SJCRH30 (cell line): ENCODE data around the gene TBXAS1. TPM values are rescaled to one million over a fixed set of nuclear protein-coding genes. Genes with fewer than 3 reads are reported as not detected.
A peak's percentile ranks its signal among the peaks of the same experiment; 100 is the strongest.
"Not testable (repeated sequence)": the region's sequence is repeated elsewhere in the genome, so short reads cannot be mapped to it uniquely, and the experiment has no call there.

ENCODE experiments used
- DNase-seq, 2 experiments: peaks; one replicate each; pipeline ENCODE4 v3.0.0-alpha.2; 2015 to 2020
- H3K27ac ChIP-seq: fragments of 250-450 bp; sonication (Bioruptor Pico); 2 replicates; pipeline ENCODE4 v1.5.1; 2020; ENCODE audit warnings: mild to moderate bottlenecking, moderate library complexity
- H3K27me3 ChIP-seq: fragments of 250-450 bp; sonication (Bioruptor Pico); 2 replicates; pipeline ENCODE4 v1.5.1; 2020; ENCODE audit warnings: mild to moderate bottlenecking, moderate library complexity
- H3K36me3 ChIP-seq: fragments of 250-450 bp; sonication (Bioruptor Pico); 2 replicates; pipeline ENCODE4 v1.5.1; 2020; ENCODE audit warnings: mild to moderate bottlenecking, moderate library complexity
- H3K4me1 ChIP-seq: fragments of 250-450 bp; sonication (Bioruptor Pico); 2 replicates; pipeline ENCODE4 v1.5.1; 2020; ENCODE audit warnings: mild to moderate bottlenecking, moderate library complexity
- H3K4me3 ChIP-seq: fragments of 250-450 bp; sonication (Bioruptor Pico); 2 replicates; pipeline ENCODE4 v1.5.1; 2020; ENCODE audit warnings: mild to moderate bottlenecking, moderate library complexity
- H3K9me3 ChIP-seq: fragments of 250-450 bp; sonication (Bioruptor Pico); replicated peaks from 2 replicates; pipeline ENCODE4 v1.5.1; 2020; ENCODE audit warnings: mild to moderate bottlenecking, moderate library complexity
- total RNA-seq: library from RNA; depleted of rRNA; stranded (reverse); fragments of >200 nt; shearing (Covaris generic); gene quantifications from 2 replicates; pipeline ENCODE4 v1.2.3, GENCODE V29; 2014

Gene TBXAS1
- total RNA-seq, 1 experiment from 2014 or later, result 2.9 TPM

DNA sequence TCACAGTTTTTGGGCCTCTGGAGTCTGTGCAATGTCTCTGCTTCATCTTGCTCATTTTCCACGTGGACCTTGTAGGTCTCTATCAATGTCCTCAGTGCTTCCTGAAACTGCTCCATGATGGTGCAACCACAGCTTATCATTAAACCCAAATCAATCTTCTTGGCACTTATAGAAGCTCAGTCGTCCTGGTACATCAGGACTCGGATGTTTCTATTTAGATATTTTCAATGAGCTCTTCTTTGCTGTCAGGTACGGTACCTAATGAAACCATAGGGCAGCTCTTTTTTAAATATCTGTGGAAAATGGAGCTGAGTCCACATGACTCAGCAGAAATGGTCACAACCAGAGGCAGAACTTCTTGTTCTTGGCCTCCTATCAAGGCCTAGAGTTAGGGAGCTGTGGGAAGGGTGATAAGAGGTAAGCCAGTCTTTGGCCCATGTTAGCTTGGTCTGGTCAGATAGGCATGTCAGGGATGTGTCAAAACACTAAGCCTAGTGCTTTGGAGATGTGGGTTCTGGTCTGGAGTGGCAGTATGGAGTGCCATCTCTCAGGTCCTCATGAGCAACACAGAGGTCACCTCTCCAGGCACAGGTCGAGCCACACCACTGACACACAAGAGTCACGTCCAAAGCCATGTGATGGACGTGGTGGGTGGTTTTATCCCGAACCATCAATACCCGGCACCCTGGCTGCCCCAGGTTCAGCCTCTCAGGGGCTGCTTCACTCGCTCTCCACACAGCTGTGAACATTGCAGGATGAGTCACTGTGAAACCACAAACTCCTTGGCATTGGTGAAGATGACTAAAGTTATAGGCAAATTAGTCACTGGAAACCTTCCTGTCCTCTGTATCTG lies 87.0 kb downstream of the TBXAS1 start:
- H3K27me3 ChIP-seq, result no peaks in the 10 kb centered on the region; the same call in 1 of the 2 replicates
- H3K4me3 ChIP-seq, result no peak overlapping the region
- H3K36me3 ChIP-seq, result no peaks in the 10 kb centered on the region
- peaks cover 7% of the 10 kb centered on the region; the same call in 1 of the 2 replicates for H3K4me1 ChIP-seq
- H3K27ac ChIP-seq, result no peak overlapping the region
- no peaks in the 10 kb centered on the region for H3K9me3 ChIP-seq
- peak; percentile 50 to 59 for DNase-seq

DNA sequence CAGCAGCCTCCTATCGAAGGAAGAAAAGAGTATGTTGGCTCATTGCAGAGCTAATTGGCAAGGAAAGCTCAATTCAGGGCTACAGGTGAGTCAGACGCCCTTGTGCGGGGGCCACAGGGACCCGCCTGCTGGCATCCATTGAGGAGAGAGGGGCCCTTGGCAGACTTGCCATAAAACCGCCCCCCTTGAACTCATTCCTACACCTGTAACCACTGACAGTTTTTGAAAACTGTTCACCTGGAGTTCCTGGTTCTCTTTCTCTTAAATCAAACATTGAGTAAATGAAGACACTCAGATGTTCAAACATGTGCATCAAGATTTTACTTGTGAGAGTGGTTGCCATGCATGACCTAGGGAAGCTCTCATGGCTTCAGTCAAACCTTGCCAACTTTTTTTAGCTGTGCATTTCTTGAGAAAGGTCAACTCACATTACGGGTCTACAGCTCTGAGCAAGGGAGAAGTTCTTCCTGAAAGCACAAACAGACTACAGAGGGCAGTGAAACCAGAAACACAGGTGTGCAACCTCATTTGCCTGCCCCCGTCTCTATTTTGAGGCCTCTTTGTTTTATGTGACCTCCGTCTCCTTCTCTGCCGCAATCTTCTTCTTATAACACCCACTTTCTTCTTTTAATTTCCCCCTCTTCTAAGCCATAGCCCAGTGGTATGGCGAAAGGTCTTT lies 87.8 kb downstream of the TBXAS1 start:
- H3K9me3 ChIP-seq, result no peaks in the 10 kb centered on the region
- no peak overlapping the region for H3K27ac ChIP-seq
- no peak overlapping the region for H3K4me3 ChIP-seq
- H3K36me3 ChIP-seq, result no peaks in the 10 kb centered on the region
- H3K27me3 ChIP-seq, result no peaks in the 10 kb centered on the region
- peaks cover 7% of the 10 kb centered on the region; the same call in 1 of the 2 replicates for H3K4me1 ChIP-seq
- no peak for DNase-seq

DNA sequence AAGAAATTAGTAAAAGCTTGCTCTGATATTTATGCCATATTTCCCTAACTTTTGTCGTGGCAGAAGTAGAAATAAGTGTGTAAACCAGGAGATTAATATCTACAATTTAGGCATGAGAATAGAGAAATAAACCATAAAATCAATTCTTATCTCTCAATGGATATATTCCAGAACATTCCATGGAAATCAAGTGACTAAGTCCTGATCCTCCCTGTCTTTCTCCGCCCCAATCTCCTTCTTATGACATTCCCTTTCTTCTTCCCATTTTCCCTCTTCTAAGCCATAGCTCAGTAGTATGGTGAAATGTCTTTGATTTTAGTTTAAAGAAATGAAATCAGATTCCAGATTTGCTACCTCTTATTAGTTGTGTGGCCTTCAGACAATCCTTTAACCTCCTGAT lies 88.8 kb downstream of the TBXAS1 start:
- H3K9me3 ChIP-seq, result no peaks in the 10 kb centered on the region
- no peak overlapping the region for H3K27ac ChIP-seq

DNA sequence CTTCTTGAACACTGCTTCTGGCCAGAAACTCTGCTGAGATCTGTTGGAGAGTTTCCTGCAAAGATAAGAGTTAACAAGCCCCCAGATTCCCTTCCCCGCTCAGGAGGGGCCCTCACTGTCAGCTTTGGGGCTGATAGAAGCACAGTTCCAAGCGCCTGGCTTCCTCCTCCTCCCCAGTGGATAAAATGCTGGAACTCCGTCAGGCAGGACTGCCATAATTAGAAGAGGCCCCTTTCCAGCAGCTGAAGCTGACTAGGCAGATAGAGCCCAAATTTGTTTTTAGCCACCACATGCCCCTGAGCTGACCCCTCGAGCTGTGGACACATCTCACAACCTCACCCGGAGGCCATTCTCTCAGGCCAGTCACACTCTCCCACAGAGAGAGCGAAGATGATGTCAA lies 89.4 kb downstream of the TBXAS1 start:
- no peak for DNase-seq
- no peaks in the 10 kb centered on the region for H3K9me3 ChIP-seq
- H3K27ac ChIP-seq, result no peak overlapping the region
- peaks cover 7% of the 10 kb centered on the region; the same call in 1 of the 2 replicates for H3K4me1 ChIP-seq
- H3K36me3 ChIP-seq, result no peaks in the 10 kb centered on the region
- no peaks in the 10 kb centered on the region for H3K27me3 ChIP-seq
- H3K4me3 ChIP-seq, result no peak overlapping the region

More for the DNA sequence above, 88.8 kb downstream of the TBXAS1 start:
- Histone ChIP-seq H3K27me3 (no peaks in the 10 kb centered on the region), H3K36me3 (no peaks in the 10 kb centered on the region), H3K4me3 (no peak overlapping the region), H3K4me1 (peaks cover 7% of the 10 kb centered on the region; the same call in 1 of the 2 replicates)
- no peak for DNase-seq

DNA sequence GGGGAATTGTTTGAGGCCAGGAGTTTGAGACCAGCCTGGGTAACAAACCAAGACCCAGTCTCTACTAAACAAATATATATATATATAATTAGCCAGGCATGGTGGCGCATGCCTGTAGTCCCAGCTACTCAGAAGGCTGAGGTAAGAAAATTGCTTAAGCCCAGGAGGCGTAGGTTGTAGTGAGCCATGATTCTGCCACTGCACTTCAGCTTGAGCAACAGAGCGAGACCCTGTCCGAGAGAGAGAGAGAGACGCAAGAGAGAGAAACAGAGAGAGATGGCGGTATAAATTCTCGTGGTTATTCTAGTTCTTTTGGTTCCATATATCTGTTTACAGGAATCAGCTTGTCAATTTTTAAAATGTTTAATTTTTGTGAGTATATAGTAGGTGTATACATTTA lies 94.0 kb downstream of the TBXAS1 start:
- no peak for DNase-seq
- Histone ChIP-seq H3K9me3 (no peaks in the 10 kb centered on the region), H3K27ac (no peak overlapping the region), H3K27me3 (no peaks in the 10 kb centered on the region), H3K4me3 (no peak overlapping the region), H3K36me3 (no peaks in the 10 kb centered on the region), H3K4me1 (no peaks in the 10 kb centered on the region)

DNA sequence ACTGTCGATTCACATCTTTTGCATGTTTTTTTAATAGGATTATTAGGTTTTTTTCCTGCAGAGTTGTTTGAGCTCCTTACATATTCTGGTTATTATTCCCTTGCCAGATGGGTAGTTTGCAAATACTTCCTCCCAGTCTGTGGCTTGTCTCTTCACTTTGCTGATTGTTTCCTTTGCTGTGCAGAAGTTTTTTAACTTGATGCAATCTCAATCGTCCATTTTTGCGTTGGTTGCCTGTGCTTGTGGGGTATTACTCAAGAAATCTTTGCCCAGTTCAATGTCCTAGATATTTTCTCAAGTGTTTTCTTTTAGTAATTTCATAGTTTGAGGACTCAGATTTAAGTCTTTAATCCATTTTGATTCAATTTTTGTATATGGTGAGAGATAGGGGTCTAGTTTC lies 95.4 kb downstream of the TBXAS1 start:
- H3K36me3 ChIP-seq, result no peaks in the 10 kb centered on the region
- H3K9me3 ChIP-seq, result no peaks in the 10 kb centered on the region
- no peak for DNase-seq
- H3K27me3 ChIP-seq, result no peaks in the 10 kb centered on the region
- H3K27ac ChIP-seq, result no peak overlapping the region
- H3K4me3 ChIP-seq, result no peak overlapping the region
- H3K4me1 ChIP-seq, result no peaks in the 10 kb centered on the region

DNA sequence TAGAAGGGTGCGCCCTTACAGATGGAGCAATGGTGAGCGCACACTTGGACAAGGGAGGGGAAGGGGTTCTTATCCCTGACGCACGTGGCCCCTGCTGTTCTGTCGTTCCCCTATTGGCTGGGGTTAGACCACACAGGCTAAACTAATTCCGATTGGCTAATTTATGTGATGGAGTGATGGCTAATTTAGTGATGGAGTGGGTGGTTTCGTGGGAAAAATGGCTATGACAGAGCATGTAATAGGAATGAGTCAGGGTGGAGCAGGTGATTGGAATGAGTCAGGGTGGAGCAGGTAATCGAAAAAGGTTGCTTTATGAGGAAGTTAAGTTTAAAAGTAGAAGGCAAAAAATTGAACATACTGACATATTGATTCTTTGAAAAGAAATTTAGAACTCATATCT lies 100.2 kb downstream of the TBXAS1 start:
- H3K9me3 ChIP-seq, H3K27me3 ChIP-seq, DNase-seq, H3K36me3 ChIP-seq, H3K4me3 ChIP-seq, H3K27ac ChIP-seq, H3K4me1 ChIP-seq: not testable (repeated sequence)

DNA sequence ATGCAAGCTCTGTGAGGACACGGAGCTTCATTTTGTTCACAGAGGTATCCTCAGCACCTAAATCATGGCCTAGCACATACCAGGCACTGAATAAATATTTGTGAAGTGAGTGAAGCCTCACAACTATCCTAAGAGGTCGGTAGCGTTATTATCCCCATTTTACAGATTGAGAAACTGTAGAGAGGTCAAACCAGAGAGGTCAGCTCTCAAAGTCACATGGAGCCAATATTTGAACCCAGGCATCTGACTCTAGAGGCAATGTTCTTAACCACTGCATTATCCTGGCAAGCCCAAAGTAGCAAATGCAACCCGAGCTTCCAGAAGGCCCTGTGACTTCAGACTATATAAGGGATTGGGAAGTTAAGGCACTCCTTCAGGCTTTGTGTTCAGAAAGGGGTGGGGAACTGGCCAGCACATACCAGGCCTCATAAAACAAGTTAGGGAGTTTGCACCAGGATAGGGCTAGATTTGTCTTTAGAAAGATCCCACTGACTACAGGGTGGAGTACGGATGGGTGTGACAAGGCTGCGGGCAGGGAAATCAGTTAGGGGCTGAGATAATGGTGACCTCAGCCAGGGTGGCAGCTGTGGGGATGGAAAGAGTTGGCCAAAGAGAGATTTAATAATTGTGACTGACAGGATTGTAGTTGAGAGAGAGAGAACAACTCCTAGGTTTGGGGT lies 101.4 kb downstream of the TBXAS1 start:
- Histone ChIP-seq H3K36me3 (no peaks in the 10 kb centered on the region), H3K9me3 (no peaks in the 10 kb centered on the region), H3K4me3 (no peak overlapping the region), H3K27ac (no peak overlapping the region), H3K4me1 (no peaks in the 10 kb centered on the region), H3K27me3 (no peaks in the 10 kb centered on the region)
- no peak for DNase-seq

DNA sequence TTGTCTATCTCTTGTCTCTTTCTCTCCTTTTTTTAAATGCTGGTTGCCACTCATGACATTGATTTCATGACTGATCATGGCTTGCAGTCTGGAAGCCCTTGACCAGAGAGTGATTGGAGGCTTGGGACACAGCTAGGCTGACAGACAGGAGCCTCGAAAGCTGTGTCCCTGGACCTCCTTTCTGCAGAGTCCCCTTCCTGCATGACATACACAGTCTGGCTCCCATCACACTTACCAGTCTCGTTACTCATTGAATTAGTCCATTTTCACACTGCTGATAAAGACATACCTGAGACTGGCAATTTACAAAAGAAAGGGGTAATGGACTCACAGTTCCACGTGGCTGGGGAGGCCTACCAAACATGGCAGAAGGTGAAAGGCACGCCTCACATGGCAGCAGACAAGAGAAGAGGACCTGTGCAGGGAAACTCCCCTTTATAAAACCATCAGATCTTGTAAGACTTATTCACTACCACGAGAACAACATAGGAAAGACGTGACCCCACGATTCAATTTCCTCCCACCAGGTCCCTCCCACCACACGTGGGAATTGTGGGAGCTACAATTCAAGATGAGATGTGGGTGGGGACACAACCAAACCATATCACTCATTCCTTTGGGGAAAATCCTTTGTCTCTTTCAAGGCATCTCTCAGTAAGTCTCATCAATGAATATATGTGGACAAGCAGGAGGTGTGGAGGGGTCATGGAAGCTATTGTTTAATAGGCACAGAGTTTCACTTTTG lies 102.3 kb downstream of the TBXAS1 start:
- no peak for DNase-seq
- Histone ChIP-seq H3K27ac (no peak overlapping the region), H3K9me3 (no peaks in the 10 kb centered on the region), H3K4me1 (no peaks in the 10 kb centered on the region), H3K27me3 (no peaks in the 10 kb centered on the region), H3K4me3 (no peak overlapping the region), H3K36me3 (no peaks in the 10 kb centered on the region)

DNA sequence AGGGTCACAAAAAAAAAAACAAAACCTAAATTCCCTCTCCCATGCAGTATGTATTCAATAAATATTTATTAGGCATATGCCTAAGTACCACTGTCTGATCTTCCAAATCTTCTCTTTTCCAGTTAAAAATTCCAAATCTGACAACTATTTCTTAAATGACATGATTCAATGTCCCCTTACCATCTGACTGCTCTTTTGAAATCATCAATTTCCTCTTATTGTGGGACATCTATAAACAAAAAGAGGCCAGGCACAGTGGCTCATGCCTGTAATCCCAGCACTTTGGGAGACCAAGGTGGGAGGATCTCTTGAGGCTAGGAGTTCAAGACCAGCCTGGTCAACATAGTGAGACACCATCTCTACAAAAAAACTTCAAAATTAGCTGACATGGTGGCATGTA lies 103.5 kb downstream of the TBXAS1 start:
- DNase-seq, result no peak
- H3K27me3 ChIP-seq, result no peaks in the 10 kb centered on the region
- no peaks in the 10 kb centered on the region for H3K36me3 ChIP-seq
- no peaks in the 10 kb centered on the region for H3K4me1 ChIP-seq
- H3K4me3 ChIP-seq, result no peak overlapping the region
- no peak overlapping the region for H3K27ac ChIP-seq
- H3K9me3 ChIP-seq, result no peaks in the 10 kb centered on the region

DNA sequence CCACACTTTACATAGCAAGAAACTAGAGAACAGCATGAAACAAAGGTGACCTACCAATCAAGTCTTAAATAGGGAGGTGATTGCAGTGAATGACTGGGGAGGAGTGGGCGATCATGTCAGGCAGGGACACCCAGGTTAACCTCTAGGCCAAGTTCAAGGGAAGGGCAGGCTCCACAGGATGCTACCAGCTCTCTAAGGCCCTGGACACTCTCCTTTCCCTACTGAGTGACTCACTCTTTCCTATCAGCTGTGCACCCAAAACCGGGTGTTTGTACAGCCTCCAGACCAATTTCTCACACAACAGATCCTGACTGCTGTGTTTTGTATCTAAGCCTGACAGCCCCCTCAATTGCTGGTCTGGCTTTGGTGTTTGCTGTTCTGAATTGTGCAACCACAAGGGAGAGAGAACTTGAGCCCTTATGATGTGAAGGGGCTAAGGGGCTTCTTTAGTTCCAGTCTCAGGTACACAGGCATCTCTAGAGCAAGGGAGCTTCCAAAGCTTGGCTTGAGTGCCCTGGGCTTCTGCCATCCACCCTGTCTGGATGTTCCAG lies 107.8 kb downstream of the TBXAS1 start:
- DNase-seq, result no peak
- no peaks in the 10 kb centered on the region for H3K4me1 ChIP-seq
- H3K4me3 ChIP-seq, result no peak overlapping the region
- no peak overlapping the region for H3K27ac ChIP-seq
- no peaks in the 10 kb centered on the region for H3K9me3 ChIP-seq
- H3K36me3 ChIP-seq, result no peaks in the 10 kb centered on the region
- no peaks in the 10 kb centered on the region for H3K27me3 ChIP-seq

DNA sequence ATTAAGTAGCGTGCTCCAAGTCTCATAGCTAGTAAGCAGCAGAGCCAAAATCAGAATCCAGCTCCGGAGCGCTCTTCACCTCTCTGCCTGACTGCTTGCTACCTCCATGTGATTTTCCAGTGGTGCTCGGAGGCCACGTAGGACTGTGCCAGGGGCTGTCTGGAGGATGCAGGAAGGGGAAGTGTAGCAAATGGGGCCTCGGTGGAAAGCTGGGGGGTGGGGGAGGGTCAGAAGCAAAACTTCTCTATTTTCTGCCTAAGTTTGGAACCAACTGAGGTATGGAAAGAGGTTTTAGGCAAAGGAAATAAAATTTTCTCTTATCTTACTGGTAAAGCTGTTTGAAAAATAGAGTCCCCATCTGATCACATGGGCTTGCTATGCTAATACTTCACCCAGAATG lies 108.7 kb downstream of the TBXAS1 start:
- Histone ChIP-seq H3K4me3 (no peak overlapping the region), H3K27ac (no peak overlapping the region), H3K9me3 (no peaks in the 10 kb centered on the region), H3K4me1 (no peaks in the 10 kb centered on the region), H3K27me3 (no peaks in the 10 kb centered on the region), H3K36me3 (no peaks in the 10 kb centered on the region)
- DNase-seq, result no peak

DNA sequence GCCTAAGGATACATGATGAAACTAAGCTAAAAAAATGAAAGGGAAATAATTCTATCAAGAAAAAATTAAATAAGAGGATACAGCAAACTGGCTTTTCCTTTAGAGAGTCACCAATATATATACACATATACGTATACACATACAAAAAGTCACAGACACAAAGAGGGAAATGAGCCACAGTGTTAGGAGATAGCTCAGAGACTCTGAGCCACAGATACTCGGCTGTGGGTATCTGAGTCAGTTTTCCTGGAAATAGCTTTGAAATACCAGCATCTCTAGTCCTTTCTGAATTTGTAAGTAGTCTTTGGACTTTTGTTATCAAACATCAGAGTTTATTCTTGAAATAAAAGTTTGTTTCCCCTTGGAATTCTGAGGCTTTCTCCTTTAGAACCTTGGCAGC lies 111.8 kb downstream of the TBXAS1 start:
- Histone ChIP-seq H3K27ac (no peak overlapping the region), H3K9me3 (no peaks in the 10 kb centered on the region), H3K4me3 (no peak overlapping the region), H3K27me3 (no peaks in the 10 kb centered on the region), H3K36me3 (no peaks in the 10 kb centered on the region), H3K4me1 (no peaks in the 10 kb centered on the region)
- DNase-seq, result no peak

DNA sequence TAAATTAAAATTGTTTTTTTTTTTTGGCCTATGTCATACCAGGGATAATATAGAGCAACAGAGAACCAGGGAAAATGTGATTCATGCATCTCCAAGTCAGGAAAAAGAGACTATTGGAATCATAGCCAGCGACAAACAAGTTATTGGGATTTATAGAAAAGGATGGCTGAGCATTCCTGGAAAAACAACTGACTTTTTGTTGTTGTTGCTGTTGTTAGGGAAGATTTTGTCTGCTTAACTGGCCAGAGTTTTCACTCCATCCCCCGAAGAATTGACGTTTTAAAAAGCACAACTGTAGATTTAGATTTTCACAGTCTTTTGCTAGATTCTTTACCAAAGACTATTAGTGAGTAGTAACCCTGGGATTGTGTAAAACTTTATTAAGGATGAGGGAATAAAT lies 112.4 kb downstream of the TBXAS1 start:
- no peaks in the 10 kb centered on the region for H3K36me3 ChIP-seq
- H3K4me1 ChIP-seq, result no peaks in the 10 kb centered on the region
- no peaks in the 10 kb centered on the region for H3K27me3 ChIP-seq
- H3K27ac ChIP-seq, result no peak overlapping the region
- no peak for DNase-seq
- no peak overlapping the region for H3K4me3 ChIP-seq
- H3K9me3 ChIP-seq, result no peaks in the 10 kb centered on the region
